GM18868 (cell line): ENCODE results near the gene MBNL2.

ENCODE experiments used
- ATAC-seq: cut with Tn5 transposase; IDR thresholded peaks from one replicate; pipeline ENCODE4 v1.9.1; 2021; ENCODE audit warnings: mild to moderate bottlenecking, moderate library complexity; ENCODE audit not compliant: unreplicated experiment

MBNL2 gene

GRCh38 chr13:97250560-97250959 lies 28.4 kb downstream of the MBNL2 start:
- no peak for ATAC-seq

GRCh38 chr13:97252735-97253134 lies 30.6 kb downstream of the MBNL2 start:
- no peak for ATAC-seq

- ATAC-seq = no peak
Measured at GRCh38 chr13:97253581-97254293, 31.6 kb downstream of the MBNL2 start.

- ATAC-seq = no peak
Measured at GRCh38 chr13:97254816-97255215, 32.7 kb downstream of the MBNL2 start.

GRCh38 chr13:97255515-97256021 lies 33.4 kb downstream of the MBNL2 start:
- no peak for ATAC-seq

GRCh38 chr13:97256343-97256783 lies 34.2 kb downstream of the MBNL2 start:
- no peak for ATAC-seq

- no peak for ATAC-seq
Measured at GRCh38 chr13:97257228-97257755, 35.2 kb downstream of the MBNL2 start.

- peak; percentile 77 for ATAC-seq
Measured at GRCh38 chr13:97257800-97258799, 36.0 kb downstream of the MBNL2 start.

- ATAC-seq = no peak
Measured at GRCh38 chr13:97258801-97259200, 36.7 kb downstream of the MBNL2 start.

- no peak for ATAC-seq
Measured at GRCh38 chr13:97259410-97259797, 37.3 kb downstream of the MBNL2 start.

GRCh38 chr13:97259798-97260714 lies 37.9 kb downstream of the MBNL2 start:
- no peak for ATAC-seq

GRCh38 chr13:97261254-97262005 lies 39.3 kb downstream of the MBNL2 start:
- peak; percentile 76 for ATAC-seq

- no peak for ATAC-seq
Measured at GRCh38 chr13:97262058-97262457, 39.9 kb downstream of the MBNL2 start.

- ATAC-seq = no peak
Measured at GRCh38 chr13:97263160-97263559, 41.0 kb downstream of the MBNL2 start.

GRCh38 chr13:97264663-97265062 lies 42.5 kb downstream of the MBNL2 start:
- ATAC-seq = no peak

- no peak for ATAC-seq
Measured at GRCh38 chr13:97266332-97266731, 44.2 kb downstream of the MBNL2 start.

- no peak for ATAC-seq
Measured at GRCh38 chr13:97266772-97267417, 44.8 kb downstream of the MBNL2 start.

GRCh38 chr13:97267418-97268059 lies 45.4 kb downstream of the MBNL2 start:
- no peak for ATAC-seq

- ATAC-seq = no peak
Measured at GRCh38 chr13:97268772-97269171, 46.6 kb downstream of the MBNL2 start.
